Neuron (in vitro differentiated cells): ENCODE data around the gene CAPN14.

Experiments used
- H2AFZ ChIP-seq: one replicate; pipeline ENCODE4 v1.6.1; 2013; ENCODE audit warnings: low read depth, mild to moderate bottlenecking, inconsistent platforms, low read length, moderate library complexity
- H3K27me3 ChIP-seq: one replicate; pipeline ENCODE4 v1.6.1; 2013; ENCODE audit warnings: low read length; ENCODE audit not compliant: insufficient read depth
- H3K36me3 ChIP-seq: one replicate; pipeline ENCODE4 v1.6.1; 2013; ENCODE audit warnings: low read length; ENCODE audit not compliant: insufficient read depth
- H3K4me1 ChIP-seq: one replicate; pipeline ENCODE4 v1.6.1; 2013; ENCODE audit warnings: low read length; ENCODE audit not compliant: insufficient read depth
- H3K4me3 ChIP-seq: 2 replicates; pipeline ENCODE4 v1.5.1; 2013; ENCODE audit warnings: mild to moderate bottlenecking, low read length, moderate library complexity
- H3K9me3 ChIP-seq: one replicate; pipeline ENCODE4 v1.6.1; 2013; ENCODE audit warnings: low read length

CAPN14 gene

GRCh38 chr2:31136000-31136399 is 81.3 kb downstream of the CAPN14 start:
- Histone ChIP-seq H3K4me1 (no peaks in the 10 kb centered on the region), H3K27me3 (peaks cover 65% of the 10 kb centered on the region), H3K36me3 (no peaks in the 10 kb centered on the region), H3K9me3 (no peaks in the 10 kb centered on the region), H3K4me3 (no peak overlapping the region), H2AFZ (no peak overlapping the region)

- Histone ChIP-seq H3K27me3 (peaks cover 53% of the 10 kb centered on the region), H3K9me3 (no peaks in the 10 kb centered on the region), H2AFZ (no peak overlapping the region), H3K36me3 (no peaks in the 10 kb centered on the region), H3K4me1 (peaks cover 10% of the 10 kb centered on the region), H3K4me3 (no peak overlapping the region)
Measured at GRCh38 chr2:31134480-31134879, 82.8 kb downstream of the CAPN14 start.

GRCh38 chr2:31132786-31133185 is 84.5 kb downstream of the CAPN14 start:
- no peak overlapping the region for H3K4me3 ChIP-seq

GRCh38 chr2:31131871-31132270 is 85.4 kb downstream of the CAPN14 start:
- Histone ChIP-seq H3K36me3 (no peaks in the 10 kb centered on the region), H3K4me1 (peaks cover 11% of the 10 kb centered on the region), H3K9me3 (no peaks in the 10 kb centered on the region), H3K4me3 (no peak overlapping the region), H2AFZ (no peak overlapping the region), H3K27me3 (peaks cover 30% of the 10 kb centered on the region)

More at GRCh38 chr2:31132786-31133185, 84.5 kb downstream of the CAPN14 start:
- Histone ChIP-seq H3K36me3 (no peaks in the 10 kb centered on the region), H3K27me3 (peaks cover 38% of the 10 kb centered on the region), H3K4me1 (peaks cover 11% of the 10 kb centered on the region), H3K9me3 (no peaks in the 10 kb centered on the region), H2AFZ (no peak overlapping the region)

GRCh38 chr2:31129375-31130171 is 87.7 kb downstream of the CAPN14 start:
- Histone ChIP-seq H3K4me1 (peaks cover 11% of the 10 kb centered on the region), H3K9me3 (no peaks in the 10 kb centered on the region), H3K36me3 (no peaks in the 10 kb centered on the region), H3K27me3 (peaks cover 7% of the 10 kb centered on the region), H3K4me3 (no peak overlapping the region), H2AFZ (no peak overlapping the region)

- Histone ChIP-seq H3K4me3 (no peak overlapping the region), H3K36me3 (no peaks in the 10 kb centered on the region), H2AFZ (no peak overlapping the region)
Measured at GRCh38 chr2:31127931-31128330, 89.4 kb downstream of the CAPN14 start.

GRCh38 chr2:31125918-31126695 is 91.2 kb downstream of the CAPN14 start:
- no peak overlapping the region for H2AFZ ChIP-seq
- H3K36me3 ChIP-seq: no peaks in the 10 kb centered on the region
- H3K4me3 ChIP-seq: no peak overlapping the region
- H3K9me3 ChIP-seq: no peaks in the 10 kb centered on the region
- peaks cover 6% of the 10 kb centered on the region for H3K27me3 ChIP-seq
- H3K4me1 ChIP-seq: peaks cover 11% of the 10 kb centered on the region

More at GRCh38 chr2:31127931-31128330, 89.4 kb downstream of the CAPN14 start:
- Histone ChIP-seq H3K4me1 (peaks cover 11% of the 10 kb centered on the region), H3K9me3 (no peaks in the 10 kb centered on the region), H3K27me3 (peaks cover 10% of the 10 kb centered on the region)

- peaks cover 5% of the 10 kb centered on the region for H3K4me1 ChIP-seq
- no peaks in the 10 kb centered on the region for H3K36me3 ChIP-seq
- H2AFZ ChIP-seq: no peak overlapping the region
- H3K9me3 ChIP-seq: no peaks in the 10 kb centered on the region
- H3K4me3 ChIP-seq: no peak overlapping the region
- H3K27me3 ChIP-seq: peaks cover 6% of the 10 kb centered on the region
Measured at GRCh38 chr2:31124904-31125303, 92.4 kb downstream of the CAPN14 start.
